Measurements from ENCODE around the gene EYS.
A peak's percentile ranks its signal among the peaks of the same experiment; 100 is the strongest.
"Not testable (repeated sequence)": the region's sequence is repeated elsewhere in the genome, so short reads cannot be mapped to it uniquely, and the experiment has no call there.

The EYS gene

GRCh38 chr6:64476935-64477334, 1230.1 kb downstream of the EYS start:
- DNase-seq (ENCODE audit: low read depth) = no peak

- not testable (repeated sequence) for DNase-seq (ENCODE audit: low read depth)
These were observed 1237.6 kb downstream of the EYS start for GRCh38 chr6:64469405-64469804.

- DNase-seq (ENCODE audit: low read depth) = no peak
These were observed 1239.4 kb downstream of the EYS start for GRCh38 chr6:64467656-64468055.

GRCh38 chr6:64459411-64459944, 1247.5 kb downstream of the EYS start:
- no peak for DNase-seq (ENCODE audit: low read depth)

GRCh38 chr6:64448101-64448500, 1258.9 kb downstream of the EYS start:
- DNase-seq (ENCODE audit: low read depth) = not testable (repeated sequence)

GRCh38 chr6:64445038-64445437, 1262.0 kb downstream of the EYS start:
- no peak for DNase-seq (ENCODE audit: low read depth)

GRCh38 chr6:64439274-64439673, 1267.8 kb downstream of the EYS start:
- no peak for DNase-seq (ENCODE audit: low read depth)

GRCh38 chr6:64437996-64438395, 1269.0 kb downstream of the EYS start:
- no peak for DNase-seq (ENCODE audit: low read depth)

- DNase-seq (ENCODE audit: low read depth) = no peak
These were observed 1277.1 kb downstream of the EYS start for GRCh38 chr6:64429926-64430325.

GRCh38 chr6:64428186-64428585, 1278.8 kb downstream of the EYS start:
- no peak for DNase-seq (ENCODE audit: low read depth)

- no peak for DNase-seq (ENCODE audit: low read depth)
These were observed 1291.1 kb downstream of the EYS start for GRCh38 chr6:64415926-64416325.

GRCh38 chr6:64411226-64411625, 1295.8 kb downstream of the EYS start:
- DNase-seq (ENCODE audit: low read depth) = no peak

GRCh38 chr6:64409948-64410347, 1297.1 kb downstream of the EYS start:
- no peak for DNase-seq (ENCODE audit: low read depth)

- DNase-seq (ENCODE audit: low read depth) = no peak
These were observed 1302.6 kb downstream of the EYS start for GRCh38 chr6:64404396-64404795.

GRCh38 chr6:64383277-64383676, 1323.7 kb downstream of the EYS start:
- DNase-seq (ENCODE audit: low read depth) = no peak

GRCh38 chr6:64376394-64376793, 1330.6 kb downstream of the EYS start:
- DNase-seq (ENCODE audit: low read depth) = no peak

GRCh38 chr6:64357430-64357829, 1349.6 kb downstream of the EYS start:
- DNase-seq (ENCODE audit: low read depth) = no peak

GRCh38 chr6:64347411-64347810, 1359.6 kb downstream of the EYS start:
- no peak for DNase-seq (ENCODE audit: low read depth)

- no peak for DNase-seq (ENCODE audit: low read depth)
These were observed 1371.8 kb downstream of the EYS start for GRCh38 chr6:64335195-64335594.

GRCh38 chr6:64334636-64335035, 1372.4 kb downstream of the EYS start:
- no peak for DNase-seq (ENCODE audit: low read depth)

GRCh38 chr6:64330694-64331307, 1376.2 kb downstream of the EYS start:
- DNase-seq (ENCODE audit: low read depth) = peak; percentile 17

- no peak for DNase-seq (ENCODE audit: low read depth)
These were observed 1380.1 kb downstream of the EYS start for GRCh38 chr6:64326939-64327338.

GRCh38 chr6:64325093-64325492, 1381.9 kb downstream of the EYS start:
- DNase-seq (ENCODE audit: low read depth) = no peak

- no peak for DNase-seq (ENCODE audit: low read depth)
These were observed 1396.8 kb downstream of the EYS start for GRCh38 chr6:64310214-64310613.
